HG02610 (cell line): ENCODE results near the gene PPCDC.
A peak's percentile ranks its signal among the peaks of the same experiment; 100 is the strongest.
"Not testable (repeated sequence)": the region's sequence is repeated elsewhere in the genome, so short reads cannot be mapped to it uniquely, and the experiment has no call there.

Experiments used
- ATAC-seq: cut with Tn5 transposase; IDR thresholded peaks from one replicate; pipeline ENCODE4 v1.9.1; 2021; ENCODE audit warnings: mild to moderate bottlenecking, moderate library complexity; ENCODE audit not compliant: unreplicated experiment

Gene PPCDC

GRCh38 chr15:75065851-75066509, 42.6 kb downstream of the PPCDC start:
- no peak for ATAC-seq

GRCh38 chr15:75067123-75067830, 43.9 kb downstream of the PPCDC start:
- ATAC-seq, result peak; percentile 39

GRCh38 chr15:75068748-75069147, 45.4 kb downstream of the PPCDC start:
- no peak for ATAC-seq

- peak; percentile 82 for ATAC-seq
These were observed 46.0 kb downstream of the PPCDC start for GRCh38 chr15:75069301-75069925.

GRCh38 chr15:75070674-75071073, 47.3 kb downstream of the PPCDC start:
- no peak for ATAC-seq

- ATAC-seq, result no peak
These were observed 49.8 kb downstream of the PPCDC start for GRCh38 chr15:75073197-75073596.

- no peak for ATAC-seq
These were observed 52.9 kb downstream of the PPCDC start for GRCh38 chr15:75076277-75076676.

GRCh38 chr15:75077551-75077961, 54.2 kb downstream of the PPCDC start:
- not testable (repeated sequence) for ATAC-seq

GRCh38 chr15:75081150-75081549, 57.8 kb downstream of the PPCDC start:
- ATAC-seq, result no peak

- ATAC-seq, result no peak
These were observed 59.3 kb downstream of the PPCDC start for GRCh38 chr15:75082689-75083088.

GRCh38 chr15:75085708-75086107, 62.3 kb downstream of the PPCDC start:
- not testable (repeated sequence) for ATAC-seq

GRCh38 chr15:75089456-75090387, 66.3 kb downstream of the PPCDC start:
- no peak for ATAC-seq

- ATAC-seq, result no peak
These were observed 67.0 kb downstream of the PPCDC start for GRCh38 chr15:75090388-75090734.

- peak; percentile 59 for ATAC-seq
These were observed 68.4 kb downstream of the PPCDC start for GRCh38 chr15:75091814-75092213.

- ATAC-seq, result peak; percentile 31
These were observed 71.6 kb downstream of the PPCDC start for GRCh38 chr15:75094961-75095478.

GRCh38 chr15:75095594-75095993, 72.2 kb downstream of the PPCDC start:
- peak; percentile 37 for ATAC-seq

- no peak for ATAC-seq
These were observed 74.5 kb downstream of the PPCDC start for GRCh38 chr15:75097939-75098338.

GRCh38 chr15:75098404-75098803, 75.0 kb downstream of the PPCDC start:
- no peak for ATAC-seq
